WTC11 (cell line): Measurements from ENCODE around the gene CENPF. TPM values are rescaled to one million over a fixed set of nuclear protein-coding genes. Genes with fewer than 3 reads are reported as not detected.

ENCODE experiments used
- ATAC-seq: fragments of 200-7000 bp; cut with Tn5 transposase; 2 replicates; pipeline ENCODE4 v1.10.0; 2021; ENCODE audit warnings: mild to moderate bottlenecking, moderate library complexity
- CTCF ChIA-PET: fragments of 300-600 bp; sonication (Branson Sonifier 250); formaldehyde crosslinking; loops from one replicate; lab custom pipeline; 2021; ENCODE audit warnings: antibody characterized with exemption; lab: Charles Lee
- POLR2A ChIA-PET: fragments of 350-600 bp; sonication (Branson Sonifier 250); formaldehyde crosslinking; loops from one replicate; lab custom pipeline; 2021; ENCODE audit warnings: antibody characterized with exemption; lab: Charles Lee
- DNase-seq: peaks from one replicate; pipeline ENCODE4 v3.0.0; 2021; ENCODE audit warnings: low spot score
- H3K27ac Mint-ChIP-seq: 2 replicates; pipeline ENCODE4 v1.8.0; 2021; ENCODE audit warnings: mixed read lengths
- H3K27me3 Mint-ChIP-seq: 2 replicates; pipeline ENCODE4 v1.8.0; 2021; ENCODE audit warnings: low read depth, mild to moderate bottlenecking, moderate library complexity, mixed read lengths
- H3K36me3 Mint-ChIP-seq: 2 replicates; pipeline ENCODE4 v1.8.0; 2021; ENCODE audit warnings: mixed read lengths
- H3K4me1 Mint-ChIP-seq: 2 replicates; pipeline ENCODE4 v1.8.0; 2022; ENCODE audit warnings: mixed read lengths
- H3K4me3 Mint-ChIP-seq: 2 replicates; pipeline ENCODE4 v1.8.0; 2021; ENCODE audit warnings: mild to moderate bottlenecking, moderate library complexity, mixed read lengths
- H3K9me3 Mint-ChIP-seq: 2 replicates; pipeline ENCODE4 v1.8.0; 2021; ENCODE audit warnings: mixed read lengths
- AFF4 ChIP-seq: sonication (generic); formaldehyde crosslinking; IDR thresholded peaks from 2 replicates; pipeline ENCODE4 v1.8.1; 2023; ENCODE audit warnings: mild to moderate bottlenecking, missing genetic modification reagents, borderline replicate concordance
- ATF2 ChIP-seq: sonication (generic); formaldehyde crosslinking; IDR thresholded peaks from 2 replicates; pipeline ENCODE4 v1.8.1; 2022; ENCODE audit warnings: low read depth, missing genetic modification reagents, borderline replicate concordance
- ATF3 ChIP-seq: sonication (generic); formaldehyde crosslinking; conservative IDR thresholded peaks from 2 replicates; pipeline ENCODE4 v1.8.1; 2022; ENCODE audit warnings: mild to moderate bottlenecking, missing genetic modification reagents
- ATF6 ChIP-seq: sonication (generic); formaldehyde crosslinking; IDR thresholded peaks from 2 replicates; pipeline ENCODE4 v1.8.1; 2023; ENCODE audit warnings: mild to moderate bottlenecking, missing genetic modification reagents
- IRF2 ChIP-seq: sonication (generic); formaldehyde crosslinking; IDR thresholded peaks from 2 replicates; pipeline ENCODE4 v1.8.0; 2022; ENCODE audit warnings: low read depth, missing genetic modification reagents, borderline replicate concordance
- JUN ChIP-seq: sonication (generic); formaldehyde crosslinking; IDR thresholded peaks from 2 replicates; pipeline ENCODE4 v1.8.0; 2023; ENCODE audit warnings: mild to moderate bottlenecking, missing genetic modification reagents
- NFATC4 ChIP-seq: fragments of 250-450 bp; sonication (Bioruptor Pico); IDR thresholded peaks from 2 replicates; pipeline ENCODE4 v1.9.0; 2021; ENCODE audit warnings: mild to moderate bottlenecking
- PRRX2 ChIP-seq: fragments of 250-450 bp; sonication (Bioruptor Pico); IDR thresholded peaks from 2 replicates; pipeline ENCODE4 v1.8.0; 2021; ENCODE audit warnings: mild to moderate bottlenecking
- SMAD4 ChIP-seq: sonication (generic); formaldehyde crosslinking; IDR thresholded peaks from 2 replicates; pipeline ENCODE4 v1.8.0; 2022; ENCODE audit warnings: mild to moderate bottlenecking, missing genetic modification reagents
- SOX15 ChIP-seq: fragments of 250-450 bp; sonication (Bioruptor Pico); IDR thresholded peaks from 2 replicates; pipeline ENCODE4 v1.9.0; 2021; ENCODE audit warnings: mild to moderate bottlenecking
- SP1 ChIP-seq: sonication (generic); formaldehyde crosslinking; conservative IDR thresholded peaks from 2 replicates; pipeline ENCODE4 v1.8.1; 2022; ENCODE audit warnings: missing genetic modification reagents
- TEAD1 ChIP-seq: sonication (generic); formaldehyde crosslinking; IDR thresholded peaks from 2 replicates; pipeline ENCODE4 v1.8.0; 2022; ENCODE audit warnings: mild to moderate bottlenecking, missing genetic modification reagents
- USF1 ChIP-seq: sonication (generic); formaldehyde crosslinking; IDR thresholded peaks from 2 replicates; pipeline ENCODE4 v1.8.0; 2022; ENCODE audit warnings: mild to moderate bottlenecking, missing genetic modification reagents
- ZNF232 ChIP-seq: sonication (generic); formaldehyde crosslinking; IDR thresholded peaks from 2 replicates; pipeline ENCODE4 v1.8.0; 2022; ENCODE audit warnings: mild to moderate bottlenecking, missing genetic modification reagents
- ZNF281 ChIP-seq: sonication (generic); formaldehyde crosslinking; IDR thresholded peaks from 2 replicates; pipeline ENCODE4 v1.8.0; 2023; ENCODE audit warnings: mild to moderate bottlenecking, missing genetic modification reagents
- ZNF512 ChIP-seq: sonication (generic); formaldehyde crosslinking; IDR thresholded peaks from 2 replicates; pipeline ENCODE4 v1.8.1; 2022; ENCODE audit warnings: missing genetic modification reagents, borderline replicate concordance
- ZSCAN18 ChIP-seq: fragments of 250-450 bp; sonication (Bioruptor Pico); IDR thresholded peaks from 2 replicates; pipeline ENCODE4 v2.1.2; 2022; ENCODE audit warnings: mild to moderate bottlenecking, moderate library complexity
- total RNA-seq: library from RNA; stranded (reverse); gene quantifications from 3 replicates; pipeline ENCODE4 v1.2.3, GENCODE V29; 2021

Gene CENPF
- total RNA-seq, 1 experiment from 2014 or later: 166 TPM

GRCh38 chr1:214637722-214638458 is 34.9 kb downstream of the CENPF start:
- H3K27me3 Mint-ChIP-seq: no peaks in the 10 kb centered on the region
- peak overlapping the region; percentile 32; the same call in 1 of the 2 replicates for H3K27ac Mint-ChIP-seq
- no peak for DNase-seq
- no peak overlapping the region for H3K4me3 Mint-ChIP-seq
- no peaks in the 10 kb centered on the region for H3K9me3 Mint-ChIP-seq
- peaks cover 52% of the 10 kb centered on the region for H3K36me3 Mint-ChIP-seq
- no peak for TF ChIP-seq ZNF512
- no peak for TF ChIP-seq TEAD1 (CRISPR knock-in tag)
- TF ChIP-seq ATF6 (CRISPR knock-in tag): no peak
- no peak for TF ChIP-seq AFF4 (CRISPR knock-in tag)
- no peak for TF ChIP-seq ZSCAN18
- TF ChIP-seq SOX15 (CRISPR knock-in tag): no peak
- no peak for TF ChIP-seq SP1 (CRISPR knock-in tag)
- no peak for TF ChIP-seq PRRX2 (CRISPR knock-in tag)
- TF ChIP-seq, all 79 proteins: peak for 0
- ATAC-seq: peak; percentile 56; the same call in 1 of the 2 replicates
- H3K4me1 Mint-ChIP-seq: no peaks in the 10 kb centered on the region
- POLR2A ChIA-PET: interaction anchor here (0.9 kb wide), 1 partner anchor 34 kb away, joined by 3 read pairs; no protein-coding TSS in a partner anchor
- CTCF ChIA-PET: interaction anchor here (0.8 to 2.1 kb wide), 2 partner anchors 10 to 13 kb away, joined by 3 to 9 read pairs; no protein-coding TSS in a partner anchor

GRCh38 chr1:214638459-214638807 is 35.4 kb downstream of the CENPF start:
- H3K4me3 Mint-ChIP-seq: no peak overlapping the region
- TF ChIP-seq SMAD4 (CRISPR knock-in tag): no peak
- TF ChIP-seq USF1 (CRISPR knock-in tag): no peak
- TF ChIP-seq ATF3 (CRISPR knock-in tag): no peak
- TF ChIP-seq JUN (CRISPR knock-in tag): no peak
- TF ChIP-seq NFATC4 (CRISPR knock-in tag): no peak
- no peak for TF ChIP-seq ZNF281 (CRISPR knock-in tag)
- TF ChIP-seq IRF2 (CRISPR knock-in tag): no peak
- TF ChIP-seq ATF2: no peak
- TF ChIP-seq TEAD1 (CRISPR knock-in tag): no peak
- TF ChIP-seq ZNF232 (CRISPR knock-in tag): no peak

More at GRCh38 chr1:214638459-214638807, 35.4 kb downstream of the CENPF start:
- Mint-ChIP-seq H3K9me3 (no peaks in the 10 kb centered on the region), H3K27me3 (no peaks in the 10 kb centered on the region), H3K4me1 (no peaks in the 10 kb centered on the region), H3K27ac (no peak overlapping the region), H3K36me3 (peaks cover 46% of the 10 kb centered on the region)
- DNase-seq (no peak), ATAC-seq (no peak)
- ChIA-PET POLR2A (interaction anchor here (0.9 kb wide), 1 partner anchor 34 kb away, joined by 3 read pairs; no protein-coding TSS in a partner anchor), CTCF (interaction anchor here (0.8 to 2.1 kb wide), 2 partner anchors 11 to 12 kb away, joined by 3 to 9 read pairs; no protein-coding TSS in a partner anchor)
